ENCODE results near the gene KCTD21. TPM values are rescaled to one million over a fixed set of nuclear protein-coding genes. Genes with fewer than 3 reads are reported as not detected.

KCTD21 gene
- total and polyA plus RNA-seq, 10 of the 15 experiments (the other 5 are each of a cell fraction or from before 2014, with no cell fraction given), result 0.63 to 5.4 (median 3.6) TPM

DNA sequence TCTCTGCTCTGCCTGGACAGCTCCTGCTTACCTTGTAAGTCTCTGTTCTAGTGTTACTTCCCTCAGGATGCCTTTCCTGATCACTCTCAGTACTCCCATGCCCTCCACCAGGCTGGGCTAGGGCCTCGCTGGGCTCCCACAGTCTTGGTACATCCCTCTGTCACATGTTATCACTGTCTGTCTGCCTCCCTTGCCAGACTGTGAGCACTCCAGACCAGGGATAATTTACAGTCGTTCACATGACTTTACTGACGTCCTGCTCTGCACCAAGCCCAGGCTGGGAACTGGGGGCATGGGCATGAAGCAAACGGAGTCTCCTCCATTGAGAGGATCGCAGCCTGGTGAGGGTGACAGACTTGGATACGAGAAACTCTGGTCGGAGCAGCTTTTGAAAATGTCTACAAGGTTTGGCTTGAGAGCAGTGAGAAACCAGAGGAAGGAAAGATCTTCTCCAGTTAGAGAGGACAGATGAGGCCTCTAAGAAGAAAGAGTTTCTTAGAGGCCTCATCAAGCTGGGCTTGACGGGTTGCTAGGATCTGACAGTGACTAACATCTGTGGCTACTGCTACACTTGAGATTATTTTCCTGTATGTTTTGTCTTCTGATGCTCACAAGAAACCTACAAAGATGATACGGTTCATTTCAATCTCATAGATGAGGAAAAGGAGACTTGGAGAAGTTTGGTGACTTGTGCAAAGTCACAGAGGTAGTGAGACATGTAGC, 12.8 kb upstream of the KCTD21 start (continued):
- TF ChIP-seq SMARCA5 (IDR thresholded peaks at IDR 0.05), result no peak
- TF ChIP-seq LARP7 (IDR thresholded peaks at IDR 0.05), result no peak
- TF ChIP-seq NFXL1 (IDR thresholded peaks at IDR 0.05; ENCODE audit: borderline replicate concordance), result no peak

- no peak for DNase-seq (ENCODE audit: low read depth, low spot score)
- WGBS (ENCODE audit: insufficient coverage, insufficient replicate concordance, low lambda C conversion rate, missing lambda C conversion rate), result 89% methylated on average over 13 of the region's 13 CpGs
Observed at GRCh38 chr11:78200553-78200952, 12.1 kb upstream of the KCTD21 start.

More at GRCh38 chr11:78200553-78200952, 12.1 kb upstream of the KCTD21 start:
- no peak overlapping the region for H3K4me3 ChIP-seq
- POLR2A ChIA-PET, result no interaction called here
- H3K36me3 ChIP-seq (ENCODE audit: control insufficient read depth in 2 of 2, insufficient read depth in 2 of 2, low read length in 1 of 2), result no peaks in the 10 kb centered on the region; a peak in 2 of 4 replicates
- SMC1A ChIA-PET (ENCODE audit: uncharacterized antibody, unreplicated experiment), result no interaction called here
- no peak for ATAC-seq
- H3K4me1 ChIP-seq (ENCODE audit: control insufficient read depth, insufficient read depth, low read length), result peaks cover 6% of the 10 kb centered on the region; the same call in 1 of the 2 replicates
- H3K4me2 ChIP-seq (ENCODE audit: control insufficient read depth, insufficient read depth), result no peak overlapping the region
- H3K9me3 ChIP-seq (replicated peaks; ENCODE audit: control insufficient read depth, insufficient read depth, low read length), result no peaks in the 10 kb centered on the region; the same call in 2 of the 3 replicates
- intact Hi-C loops (cut with micrococcal nuclease; ENCODE audit: unreplicated experiment), result no loop called here
- no TSS peak for BruUV-seq (replicated peaks)
- no peak overlapping the region for H2AFZ ChIP-seq (ENCODE audit: control insufficient read depth, low read depth, low read length)
- RAD21 ChIA-PET (ENCODE audit: unreplicated experiment), result no interaction called here
- H3K27me3 ChIP-seq (replicated peaks in 1 of 2; ENCODE audit: control insufficient read depth in 2 of 2, insufficient read depth in 2 of 2, low read length in 1 of 2), result no peaks in the 10 kb centered on the region
- no peak overlapping the region for H3K9ac ChIP-seq (ENCODE audit: control insufficient read depth, insufficient read depth, low read length)
- CTCF ChIA-PET, result no interaction called here
- no peaks in the 10 kb centered on the region for H3K79me2 ChIP-seq (ENCODE audit: control insufficient read depth, insufficient read depth, low read length)
- no peak overlapping the region for H3K27ac ChIP-seq (ENCODE audit: control insufficient read depth, insufficient read depth)
- no peaks in the 10 kb centered on the region for H4K20me1 ChIP-seq (ENCODE audit: control insufficient read depth, insufficient read depth)
- no peak for FAIRE-seq
- TF ChIP-seq TAF1 (IDR thresholded peaks at IDR 0.05; ENCODE audit: borderline replicate concordance, low read depth, low read length) (no peak), IRF3 (IDR thresholded peaks at IDR 0.05) (no peak), CHD4 (IDR thresholded peaks at IDR 0.05) (no peak), PML (IDR thresholded peaks at IDR 0.05; ENCODE audit: low read length) (no peak), SIN3A (IDR thresholded peaks at IDR 0.05; ENCODE audit: low read depth, low read length) (no peak), MAX (IDR thresholded peaks at IDR 0.05; ENCODE audit: low read depth, low read length) (no peak), EED (IDR thresholded peaks at IDR 0.05; ENCODE audit: low read depth) (no peak), PAX5 (IDR thresholded peaks at IDR 0.05; ENCODE audit: borderline replicate concordance, low read depth, low read length) (no peak), CHD1 (IDR thresholded peaks at IDR 0.05; ENCODE audit: low read depth, low read length) (no peak)
- TF ChIP-seq, protein P1, sequence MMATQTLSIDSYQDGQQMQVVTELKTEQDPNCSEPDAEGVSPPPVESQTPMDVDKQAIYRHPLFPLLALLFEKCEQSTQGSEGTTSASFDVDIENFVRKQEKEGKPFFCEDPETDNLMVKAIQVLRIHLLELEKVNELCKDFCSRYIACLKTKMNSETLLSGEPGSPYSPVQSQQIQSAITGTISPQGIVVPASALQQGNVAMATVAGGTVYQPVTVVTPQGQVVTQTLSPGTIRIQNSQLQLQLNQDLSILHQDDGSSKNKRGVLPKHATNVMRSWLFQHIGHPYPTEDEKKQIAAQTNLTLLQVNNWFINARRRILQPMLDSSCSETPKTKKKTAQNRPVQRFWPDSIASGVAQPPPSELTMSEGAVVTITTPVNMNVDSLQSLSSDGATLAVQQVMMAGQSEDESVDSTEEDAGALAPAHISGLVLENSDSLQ (IDR thresholded peaks at IDR 0.05), result no peak
- TF ChIP-seq, protein P2, sequence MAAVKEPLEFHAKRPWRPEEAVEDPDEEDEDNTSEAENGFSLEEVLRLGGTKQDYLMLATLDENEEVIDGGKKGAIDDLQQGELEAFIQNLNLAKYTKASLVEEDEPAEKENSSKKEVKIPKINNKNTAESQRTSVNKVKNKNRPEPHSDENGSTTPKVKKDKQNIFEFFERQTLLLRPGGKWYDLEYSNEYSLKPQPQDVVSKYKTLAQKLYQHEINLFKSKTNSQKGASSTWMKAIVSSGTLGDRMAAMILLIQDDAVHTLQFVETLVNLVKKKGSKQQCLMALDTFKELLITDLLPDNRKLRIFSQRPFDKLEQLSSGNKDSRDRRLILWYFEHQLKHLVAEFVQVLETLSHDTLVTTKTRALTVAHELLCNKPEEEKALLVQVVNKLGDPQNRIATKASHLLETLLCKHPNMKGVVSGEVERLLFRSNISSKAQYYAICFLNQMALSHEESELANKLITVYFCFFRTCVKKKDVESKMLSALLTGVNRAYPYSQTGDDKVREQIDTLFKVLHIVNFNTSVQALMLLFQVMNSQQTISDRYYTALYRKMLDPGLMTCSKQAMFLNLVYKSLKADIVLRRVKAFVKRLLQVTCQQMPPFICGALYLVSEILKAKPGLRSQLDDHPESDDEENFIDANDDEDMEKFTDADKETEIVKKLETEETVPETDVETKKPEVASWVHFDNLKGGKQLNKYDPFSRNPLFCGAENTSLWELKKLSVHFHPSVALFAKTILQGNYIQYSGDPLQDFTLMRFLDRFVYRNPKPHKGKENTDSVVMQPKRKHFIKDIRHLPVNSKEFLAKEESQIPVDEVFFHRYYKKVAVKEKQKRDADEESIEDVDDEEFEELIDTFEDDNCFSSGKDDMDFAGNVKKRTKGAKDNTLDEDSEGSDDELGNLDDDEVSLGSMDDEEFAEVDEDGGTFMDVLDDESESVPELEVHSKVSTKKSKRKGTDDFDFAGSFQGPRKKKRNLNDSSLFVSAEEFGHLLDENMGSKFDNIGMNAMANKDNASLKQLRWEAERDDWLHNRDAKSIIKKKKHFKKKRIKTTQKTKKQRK (IDR thresholded peaks at IDR 0.05; ENCODE audit: low read depth, low read length), result no peak
- in situ Hi-C loops (cut with MboI), result no loop called here

All from GM12878 (cell line).